ENCODE results near the gene ZCCHC14. TPM values are rescaled to one million over a fixed set of nuclear protein-coding genes. Genes with fewer than 3 reads are reported as not detected.

Gene ZCCHC14
- total RNA-seq, 2 experiments from 2014 or later = 4.7 to 5.2 TPM

DNA sequence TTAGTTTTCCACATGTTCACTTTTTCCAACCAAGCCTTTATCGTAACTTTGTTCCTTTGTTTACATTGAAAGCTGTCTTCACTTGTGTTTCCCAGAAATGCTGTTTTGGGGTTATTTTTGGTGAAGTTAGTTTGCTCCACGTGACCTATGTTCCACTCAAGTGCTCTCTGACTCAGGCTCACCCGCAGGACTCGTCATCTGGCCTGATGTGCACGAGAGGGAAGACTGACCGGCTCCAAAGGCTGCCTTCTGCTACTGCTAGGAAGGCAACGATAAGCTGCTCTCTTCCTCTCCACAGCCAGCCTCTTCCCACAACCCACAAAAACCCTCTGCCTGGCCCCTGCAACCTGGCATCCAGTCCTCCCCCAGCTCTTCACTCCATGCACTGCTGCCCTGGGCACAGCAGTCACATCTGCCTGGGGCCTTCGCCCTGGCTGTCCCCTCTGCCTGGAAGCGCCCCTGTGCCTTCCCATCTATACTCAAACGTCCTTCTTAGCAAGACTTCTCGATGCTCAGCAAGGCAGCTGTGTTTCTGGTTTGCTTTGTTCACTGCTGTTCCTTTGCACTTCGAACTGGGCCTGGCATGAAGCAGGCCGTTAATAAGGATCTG, 28.0 kb downstream of the ZCCHC14 start:
- POLR2A ChIA-PET = no interaction called here
- CTCF ChIA-PET = interaction anchor here (1.0 kb wide), 1 partner anchor 71 kb away, joined by 3 read pairs; no protein-coding TSS in a partner anchor

DNA sequence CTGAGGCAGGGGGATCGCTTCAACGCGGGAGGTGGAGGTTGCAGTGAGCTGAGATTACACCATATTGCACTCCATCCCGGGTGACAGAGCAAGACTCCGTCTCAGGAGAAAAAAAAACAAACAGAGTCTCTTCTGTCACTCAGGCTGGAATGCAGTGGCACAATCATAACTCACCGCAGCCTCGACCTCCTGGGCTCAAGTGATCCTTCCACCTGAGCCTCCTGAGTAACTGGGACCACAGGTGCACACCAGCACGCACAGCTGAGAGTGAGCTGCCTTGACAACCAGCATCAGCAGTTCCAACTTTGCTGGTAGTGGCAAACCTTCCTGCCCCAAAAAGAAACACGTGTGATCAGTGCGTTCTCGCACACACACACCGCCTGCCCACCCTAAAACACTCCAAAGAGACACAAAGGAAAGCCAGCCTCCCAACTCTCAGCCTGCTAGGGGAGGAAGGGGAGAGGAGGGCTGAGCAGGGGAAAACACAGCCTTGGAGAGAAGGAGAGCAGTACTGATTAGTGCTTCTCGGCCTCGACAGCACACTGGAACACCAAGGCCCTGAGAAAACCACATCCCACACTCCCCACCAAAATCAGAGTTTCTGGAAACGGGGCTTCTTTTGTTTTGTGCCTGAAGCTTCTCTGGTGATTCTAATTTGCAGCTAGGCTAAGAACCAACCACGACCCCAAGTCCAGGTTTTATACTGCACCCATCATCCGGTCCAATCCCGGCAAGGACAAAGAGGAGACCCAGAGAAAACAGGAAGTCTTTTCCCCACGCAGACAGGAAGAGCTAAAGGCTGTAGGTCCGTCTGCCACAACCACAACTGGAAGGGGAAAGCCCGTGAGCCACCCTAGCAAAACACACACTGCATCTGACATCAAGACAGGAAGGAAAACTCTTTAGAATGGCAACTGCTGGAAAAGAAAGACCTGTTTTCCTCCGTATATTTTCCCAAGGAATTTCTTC, 28.8 kb downstream of the ZCCHC14 start:
- ChIA-PET POLR2A (no interaction called here), CTCF (interaction anchor here (1.0 to 1.2 kb wide), 2 partner anchors 27 to 70 kb away, joined by 3 to 4 read pairs; no protein-coding TSS in a partner anchor)

DNA sequence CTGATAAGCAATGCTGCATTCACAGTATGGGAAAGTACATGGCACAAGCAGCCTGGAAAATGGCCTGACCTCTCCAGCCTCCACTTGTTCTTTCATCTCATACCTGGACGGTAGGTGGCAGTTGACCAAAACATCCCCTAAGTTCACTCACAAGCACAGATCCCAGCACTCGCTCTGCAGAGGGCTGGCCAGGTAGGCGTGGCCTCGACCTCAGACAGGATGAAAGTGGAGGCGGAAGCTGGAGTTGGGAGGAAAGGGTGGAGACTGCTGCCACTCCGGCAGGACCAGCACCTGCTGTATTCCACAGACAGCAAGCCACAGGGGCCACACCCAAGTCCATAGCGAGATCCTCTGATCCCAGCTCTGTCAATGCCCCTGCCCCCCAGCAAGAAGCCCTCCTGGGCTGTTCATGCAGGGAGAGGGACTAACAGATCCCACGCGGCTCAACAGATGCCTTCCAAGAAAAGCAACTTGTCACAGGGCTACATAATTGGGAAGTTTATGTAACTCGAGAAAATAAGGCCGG, 31.3 kb downstream of the ZCCHC14 start:
- POLR2A ChIA-PET = no interaction called here
- CTCF ChIA-PET = interaction anchor here (0.8 kb wide), 1 partner anchor 76 kb away, joined by 4 read pairs; no protein-coding TSS in a partner anchor

DNA sequence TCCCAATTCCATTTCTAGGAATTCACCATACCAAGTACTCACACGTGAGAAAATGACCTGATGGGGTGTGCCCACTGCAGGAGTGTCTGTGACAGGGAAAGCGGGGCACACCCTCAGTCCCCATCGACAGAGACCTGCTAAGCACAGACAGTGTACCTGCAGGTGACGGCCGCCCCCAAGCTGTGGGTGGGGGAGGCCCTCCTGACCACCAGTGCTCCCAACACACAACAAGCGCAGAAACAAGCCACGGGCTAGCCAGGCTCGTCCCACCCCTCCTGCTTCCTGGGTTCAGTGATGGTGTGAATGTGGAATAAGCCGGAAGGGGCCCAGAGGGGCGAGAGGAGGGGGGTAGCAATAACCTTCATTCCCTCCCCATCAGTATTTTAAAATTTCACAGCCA, 31.9 kb downstream of the ZCCHC14 start:
- POLR2A ChIA-PET = no interaction called here
- CTCF ChIA-PET = interaction anchor here (0.8 kb wide), 1 partner anchor 77 kb away, joined by 4 read pairs; no protein-coding TSS in a partner anchor

DNA sequence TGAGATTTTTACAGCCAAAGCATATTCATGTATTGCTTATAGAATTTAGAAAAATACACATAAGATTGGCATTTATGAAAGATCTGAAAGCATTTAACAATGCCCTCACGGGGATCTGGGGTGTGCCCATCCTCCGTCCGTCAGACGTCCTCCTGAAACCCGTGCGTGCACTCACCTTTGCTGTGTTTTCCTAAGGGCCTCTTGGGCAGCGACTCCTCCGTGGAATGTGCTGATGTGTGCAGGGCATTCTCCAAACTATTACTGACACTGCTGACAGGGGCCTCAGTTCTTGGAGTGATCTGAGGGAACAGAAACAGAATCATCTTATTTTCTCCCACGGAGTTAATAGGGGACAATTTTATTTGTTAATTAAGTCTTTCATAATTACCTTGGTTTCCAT, 33.0 kb downstream of the ZCCHC14 start:
- ChIA-PET POLR2A (no interaction called here), CTCF (no interaction called here)

DNA sequence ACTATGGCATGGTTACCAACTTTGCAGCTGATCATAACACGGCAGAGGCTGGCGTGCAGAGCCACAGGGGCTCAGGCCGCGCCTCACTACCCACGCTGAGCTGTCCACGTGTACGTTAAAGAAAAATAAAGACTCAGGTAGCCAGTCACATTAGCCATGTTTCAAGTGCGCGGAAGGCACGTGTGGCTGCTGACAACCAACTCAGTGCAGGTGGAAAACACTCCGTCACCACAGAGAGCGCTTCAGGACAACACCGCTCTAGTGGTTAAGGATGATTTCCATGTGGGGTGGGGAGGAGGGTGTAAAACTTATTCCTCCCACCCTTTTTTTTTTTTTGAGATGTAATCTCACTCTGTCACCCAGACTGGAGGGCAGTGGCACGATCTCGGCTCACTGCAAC, 33.8 kb downstream of the ZCCHC14 start:
- ChIA-PET CTCF (no interaction called here), POLR2A (no interaction called here)

DNA sequence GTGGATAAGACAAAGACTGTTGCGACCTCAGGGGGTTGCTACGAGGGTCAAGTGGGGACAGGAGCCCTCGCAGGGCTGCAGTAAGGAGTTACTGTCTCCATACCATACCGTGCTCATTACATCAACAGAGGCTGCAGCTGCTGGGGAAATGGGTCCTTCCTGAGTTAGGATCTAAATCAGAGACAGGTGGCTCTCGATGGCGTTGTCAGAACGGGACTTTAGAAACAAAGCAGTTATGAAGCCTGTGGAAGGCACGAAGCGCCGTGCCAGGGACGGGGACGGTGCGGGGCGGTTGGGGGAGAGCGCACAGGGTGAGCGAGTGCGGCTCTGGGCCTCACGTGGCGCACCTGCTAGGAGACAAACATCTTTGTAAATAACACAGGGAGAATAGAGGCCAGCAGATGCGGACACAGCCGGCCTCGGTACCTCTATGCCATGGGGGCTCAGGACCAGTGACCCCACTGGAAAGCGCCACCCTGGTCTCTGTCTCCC, 34.4 kb downstream of the ZCCHC14 start:
- ChIA-PET POLR2A (no interaction called here), CTCF (no interaction called here)

DNA sequence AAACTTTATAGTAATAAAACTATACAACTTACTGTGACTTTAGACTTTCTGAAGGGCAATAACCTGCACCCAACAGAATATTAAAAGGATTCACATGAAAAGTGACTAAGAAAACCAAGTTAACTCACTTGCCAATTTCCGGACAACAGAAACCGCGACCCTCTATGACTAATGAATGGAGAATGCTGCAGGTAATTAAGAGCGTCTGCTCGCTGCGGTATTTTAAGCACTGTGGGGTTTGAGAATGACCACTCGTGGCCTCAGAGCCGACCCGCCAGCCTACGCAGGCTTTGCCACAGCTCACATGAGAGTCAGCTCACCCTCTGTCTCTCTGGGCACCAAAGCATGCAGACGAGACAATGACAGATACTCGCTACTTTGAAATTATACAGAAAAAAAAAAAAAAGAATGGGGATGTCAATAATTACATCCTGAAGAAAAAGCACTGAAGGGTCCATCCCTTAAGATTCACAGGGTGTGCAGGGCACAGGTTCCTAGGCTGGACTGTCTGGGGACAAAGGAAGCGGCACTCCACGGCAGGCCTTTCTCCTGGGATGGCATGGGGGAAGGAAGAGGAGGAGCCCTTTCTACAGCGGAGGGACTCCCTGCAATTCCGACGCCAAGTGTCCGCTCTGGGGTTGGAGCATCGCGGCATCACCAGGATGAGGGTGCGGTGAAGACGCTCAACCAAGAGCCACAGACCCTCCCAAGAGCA, 35.0 kb downstream of the ZCCHC14 start:
- ChIA-PET CTCF (no interaction called here), POLR2A (no interaction called here)

DNA sequence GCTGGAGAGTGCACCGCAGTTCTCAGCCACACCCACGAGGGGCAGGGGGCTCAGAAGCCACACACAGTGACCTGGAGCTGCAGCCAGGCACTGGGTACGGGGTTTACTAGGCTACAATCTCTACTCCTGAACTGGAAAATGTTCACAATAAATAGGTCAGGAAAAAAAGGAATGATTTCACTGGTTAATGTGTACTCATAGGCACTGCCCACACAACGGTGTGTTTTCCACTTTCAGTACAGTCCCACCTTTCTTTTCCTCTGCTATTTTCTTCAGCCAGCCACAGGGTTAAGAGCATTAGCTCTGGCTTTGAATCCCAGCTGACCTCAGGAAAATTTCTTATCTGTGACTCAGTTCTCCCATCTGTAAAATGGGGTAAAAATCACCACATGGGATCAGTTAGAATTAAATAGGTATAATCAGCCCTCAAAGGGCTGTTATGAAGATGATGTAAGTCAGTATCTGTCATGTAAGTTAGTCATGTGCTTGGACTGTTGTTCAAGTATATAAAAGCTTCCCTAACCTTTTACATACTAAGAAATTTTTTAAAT, 35.7 kb downstream of the ZCCHC14 start:
- ChIA-PET POLR2A (no interaction called here), CTCF (interaction anchor here (0.9 kb wide), 1 partner anchor 20 kb away, joined by 3 read pairs; no protein-coding TSS in a partner anchor)

DNA sequence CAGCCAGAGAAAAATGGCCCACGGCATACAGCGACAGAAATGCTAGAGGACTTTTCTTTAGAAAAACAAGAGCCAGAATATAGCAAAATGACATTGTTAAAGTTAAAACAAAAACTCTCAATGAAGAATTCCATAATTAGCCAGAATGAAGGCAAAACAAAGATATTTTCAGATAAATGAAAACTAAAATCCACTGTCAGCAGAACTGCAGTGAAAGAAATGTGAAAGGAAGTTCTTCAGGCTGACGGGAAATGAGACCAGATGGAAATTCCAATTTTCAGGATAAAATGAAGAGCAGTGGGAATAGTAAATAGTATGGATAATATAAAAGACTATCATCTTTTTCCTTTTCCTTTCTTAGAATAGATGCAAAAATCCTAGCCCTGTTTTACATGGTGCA, 38.4 kb downstream of the ZCCHC14 start:
- POLR2A ChIA-PET = no interaction called here
- CTCF ChIA-PET = interaction anchor here (0.8 to 1.3 kb wide), 2 partner anchors 38 to 182 kb away, joined by 3 to 4 read pairs; no protein-coding TSS in a partner anchor

DNA sequence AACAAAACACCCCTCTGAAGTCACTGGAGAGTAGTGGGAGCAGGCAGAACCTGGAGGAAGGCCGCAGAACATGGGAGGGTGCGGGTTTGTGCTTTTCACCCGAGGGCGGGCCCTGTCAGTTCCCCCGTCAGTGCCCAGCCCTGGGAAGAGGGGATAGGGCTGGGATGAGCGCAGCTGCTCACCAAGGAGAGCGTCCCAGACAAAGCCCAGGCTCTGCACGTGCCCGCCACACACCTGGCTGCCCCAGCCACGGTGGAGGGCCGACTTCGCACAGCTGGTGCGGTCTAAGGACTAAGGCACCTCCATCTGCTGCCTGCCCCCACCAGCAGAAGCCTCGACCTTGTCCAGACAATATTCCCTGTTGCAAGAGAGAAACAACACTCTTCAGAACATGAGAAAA, 39.5 kb downstream of the ZCCHC14 start:
- CTCF ChIA-PET = interaction anchor here (1.3 kb wide), 1 partner anchor 37 kb away, joined by 3 read pairs; no protein-coding TSS in a partner anchor
- POLR2A ChIA-PET = no interaction called here

DNA sequence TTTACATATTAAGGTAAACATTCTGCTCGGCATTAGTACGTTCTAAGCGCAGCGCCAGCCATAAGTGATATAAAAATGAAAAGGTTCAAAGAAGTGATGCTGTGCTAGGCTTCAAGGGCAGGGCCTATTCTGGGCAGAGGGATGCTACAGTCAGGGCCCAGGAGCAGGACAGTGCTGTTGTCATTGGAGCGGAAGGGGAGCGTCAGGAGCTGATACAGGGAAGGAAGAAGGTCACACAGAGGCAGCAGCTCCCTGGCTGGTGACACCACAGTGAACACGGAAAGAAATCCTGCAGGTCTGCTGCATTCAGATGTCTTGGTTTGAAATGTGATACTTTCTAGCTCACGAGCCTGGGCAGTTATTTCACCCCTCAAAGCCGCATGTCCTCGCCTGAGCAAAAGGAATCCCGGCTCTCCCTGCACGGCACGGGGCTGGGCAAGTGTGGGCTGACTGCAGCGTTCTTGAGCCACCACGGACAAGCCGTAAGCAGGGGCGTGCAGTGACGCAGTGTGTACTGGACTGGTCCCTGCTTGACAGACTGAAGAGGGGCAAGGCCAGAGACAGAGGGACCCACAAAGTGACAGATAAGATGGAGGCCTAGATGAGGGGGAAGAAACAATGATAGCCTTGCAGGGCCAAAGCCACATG, 41.1 kb downstream of the ZCCHC14 start:
- CTCF ChIA-PET = no interaction called here
- POLR2A ChIA-PET = no interaction called here

DNA sequence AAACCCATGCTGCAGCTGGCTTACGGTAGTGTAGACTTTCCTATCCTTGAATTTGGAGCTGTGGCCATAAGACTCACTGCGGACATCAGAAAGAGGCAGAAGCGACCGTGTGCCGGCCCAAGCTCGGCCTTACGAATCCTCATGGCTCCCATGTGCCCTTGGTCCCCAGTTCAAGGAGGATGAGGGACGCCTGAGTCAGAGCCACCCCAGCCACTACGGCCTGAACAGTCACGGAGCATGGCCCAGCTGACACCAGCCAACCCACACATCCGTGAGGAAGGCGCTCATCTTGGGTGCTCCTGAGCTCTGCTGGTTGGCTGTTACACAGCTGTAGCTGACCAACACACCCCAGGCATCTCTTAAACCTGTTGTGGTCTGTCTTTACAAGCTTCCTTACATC, 44.0 kb downstream of the ZCCHC14 start:
- ChIA-PET POLR2A (no interaction called here), CTCF (no interaction called here)

DNA sequence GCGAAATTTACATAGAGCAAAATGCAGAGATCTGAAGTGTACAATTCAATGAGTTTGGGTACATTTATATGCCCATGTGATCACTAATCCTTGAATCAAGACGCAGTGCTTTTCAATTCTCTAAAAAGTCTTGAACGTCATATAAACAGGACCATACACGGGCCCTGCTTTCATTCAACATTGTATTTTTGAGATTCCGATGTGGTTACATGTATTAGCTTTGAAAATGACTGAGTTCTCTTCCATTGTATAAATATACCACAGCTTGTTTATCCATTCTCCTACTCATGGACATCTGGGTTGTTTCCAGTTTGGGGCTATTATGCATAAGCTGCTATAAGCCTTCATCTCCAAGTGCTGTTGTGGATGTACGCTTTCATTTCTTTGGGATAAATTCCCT, 45.5 kb downstream of the ZCCHC14 start:
- POLR2A ChIA-PET = no interaction called here
- CTCF ChIA-PET = no interaction called here

DNA sequence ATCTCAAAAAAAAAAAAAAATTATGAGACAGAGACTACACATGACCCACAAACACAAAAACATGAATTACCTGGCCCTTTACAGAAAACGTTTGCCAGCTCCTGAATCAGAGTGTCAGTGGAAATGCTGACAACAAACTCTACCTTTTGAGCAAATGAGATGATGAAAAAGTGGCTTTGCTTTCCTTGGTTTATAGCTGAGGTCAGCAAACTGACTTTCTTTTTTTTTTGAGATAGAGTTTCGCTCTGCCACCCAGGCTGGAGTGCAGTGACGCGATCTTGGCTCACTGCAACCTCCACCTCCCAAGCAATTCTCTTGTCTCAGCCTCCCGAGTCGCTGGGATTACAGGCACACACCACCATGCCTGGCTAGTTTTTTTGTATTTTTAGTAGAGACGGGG, 46.3 kb downstream of the ZCCHC14 start:
- CTCF ChIA-PET = interaction anchor here (0.7 kb wide), 2 partner anchors 49 to 248 kb away, joined by 3 read pairs; no protein-coding TSS in a partner anchor
- POLR2A ChIA-PET = interaction anchor here (0.6 kb wide), 1 partner anchor 17 kb away, joined by 5 read pairs; no protein-coding TSS in a partner anchor

DNA sequence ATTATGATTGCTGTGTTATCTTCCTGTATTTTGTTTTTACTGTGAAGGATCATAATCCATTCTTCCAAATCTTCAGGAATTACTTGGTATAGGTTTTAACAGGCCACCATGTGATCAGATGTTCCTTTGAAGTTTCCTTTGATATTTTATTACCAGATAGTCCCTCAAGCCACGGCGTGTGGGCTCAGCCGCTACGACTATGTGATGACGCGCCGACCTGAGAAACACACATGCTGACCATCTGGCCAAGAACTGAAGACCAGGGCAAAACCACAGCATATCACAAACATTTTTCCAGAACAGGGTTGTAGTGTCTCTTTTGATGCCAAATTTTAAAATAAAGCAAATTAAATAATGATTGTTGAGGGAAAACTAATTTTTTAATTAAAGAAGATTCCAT, 47.3 kb downstream of the ZCCHC14 start:
- CTCF ChIA-PET = no interaction called here
- POLR2A ChIA-PET = no interaction called here

DNA sequence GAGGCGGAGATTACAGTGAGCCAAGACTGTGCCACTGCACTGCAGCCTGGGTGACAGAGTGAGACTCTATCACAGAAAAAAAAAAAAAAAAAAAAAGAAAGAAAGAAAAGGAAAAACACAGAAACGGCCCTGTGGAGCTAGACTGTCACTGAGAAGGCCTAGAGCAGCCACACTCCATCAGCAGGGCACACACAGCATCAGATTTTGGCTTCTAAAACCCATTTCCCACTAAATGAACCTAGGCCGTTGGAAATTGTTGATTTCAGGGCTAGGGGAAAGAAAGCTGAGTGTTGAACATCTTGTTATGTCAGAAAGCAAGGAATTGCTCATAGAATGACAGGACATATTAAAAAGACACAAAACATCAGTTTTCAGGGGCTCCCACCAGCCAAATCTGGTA, 48.9 kb downstream of the ZCCHC14 start:
- POLR2A ChIA-PET = interaction anchor here (0.7 kb wide), 1 partner anchor 192 kb away, joined by 7 read pairs; no protein-coding TSS in a partner anchor
- CTCF ChIA-PET = no interaction called here

DNA sequence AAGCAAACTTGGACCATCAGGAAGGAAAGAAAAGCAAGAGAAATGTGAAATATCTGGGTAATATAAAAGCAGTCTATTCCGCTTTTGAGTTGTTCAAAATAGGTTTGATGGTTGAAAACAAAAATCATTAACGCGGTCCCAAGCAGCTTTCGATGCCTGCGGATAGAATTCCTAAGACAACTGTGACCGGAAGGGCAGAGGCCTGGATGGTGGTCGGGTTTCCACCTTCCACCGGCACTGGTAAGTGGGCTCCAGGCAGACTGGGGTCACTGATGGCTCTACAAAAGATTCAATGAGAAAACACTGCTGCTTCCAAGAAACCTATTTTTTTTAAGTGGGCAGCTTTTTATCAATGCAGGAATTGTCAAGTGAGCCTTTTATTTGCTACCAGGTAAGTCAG, 49.8 kb downstream of the ZCCHC14 start:
- POLR2A ChIA-PET = no interaction called here
- CTCF ChIA-PET = no interaction called here

DNA sequence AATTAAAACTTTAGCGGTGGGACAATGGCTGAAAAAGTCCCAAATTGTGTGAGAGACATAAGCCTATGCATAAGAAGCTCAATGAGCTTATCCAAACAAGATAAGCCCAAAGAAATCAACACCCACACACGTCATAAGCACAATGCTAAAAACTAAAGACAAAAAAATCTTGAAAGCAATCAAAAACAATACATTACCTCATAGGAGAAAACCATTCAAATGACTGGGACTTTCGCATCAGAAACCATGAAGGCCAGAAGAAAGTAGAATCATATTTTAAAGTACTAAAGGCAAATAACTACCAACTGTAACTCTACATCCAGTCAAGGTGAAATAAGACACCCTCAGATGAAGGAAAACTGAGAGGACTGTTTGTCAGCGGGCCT, 50.2 kb downstream of the ZCCHC14 start:
- CTCF ChIA-PET = no interaction called here
- POLR2A ChIA-PET = no interaction called here

Data from activated CD8-positive, alpha-beta memory T cell treated with anti-CD3 and anti-CD28 coated beads for 36 hours (primary cell).